PC-3 (cell line): ENCODE results near the gene MAML2.

Experiments used
- CTCF ChIP-seq: fragments of 300-600 bp; sonication (generic); conservative IDR thresholded peaks from 2 replicates; pipeline ENCODE4 v1.5.1; 2017; ENCODE audit warnings: antibody characterized with exemption, low read depth, mild to moderate bottlenecking, low read length
- EZH2 ChIP-seq: fragments of 300-600 bp; sonication (generic); IDR thresholded peaks from one replicate; pipeline ENCODE4 v1.6.1; 2017; ENCODE audit warnings: antibody characterized with exemption, mild to moderate bottlenecking, low read length; ENCODE audit not compliant: unreplicated experiment
- EZH2phosphoT487 ChIP-seq: fragments of 300-600 bp; sonication (generic); IDR thresholded peaks from 2 replicates; pipeline ENCODE4 v1.6.1; 2018; ENCODE audit warnings: mild to moderate bottlenecking, antibody characterized with exemption, low read length, borderline replicate concordance

- TF ChIP-seq CTCF (no peak), EZH2 (no peak), EZH2phosphoT487 (no peak)
These were observed 62.6 kb downstream of the MAML2 start for GRCh38 chr11:96280444-96280843.
